RKO (cell line): Measurements from ENCODE around the gene SELENON.

Experiments used
- DNase-seq: peaks from one replicate; pipeline ENCODE4 v3.0.0-alpha.2; 2016; ENCODE audit warnings: low spot score

The SELENON gene

GRCh38 chr1:25810341-25811299 lies 10.6 kb downstream of the SELENON start:
- peak; percentile 65 for DNase-seq

- no peak for DNase-seq
Observed at GRCh38 chr1:25811384-25812082, 11.5 kb downstream of the SELENON start.

DNA sequence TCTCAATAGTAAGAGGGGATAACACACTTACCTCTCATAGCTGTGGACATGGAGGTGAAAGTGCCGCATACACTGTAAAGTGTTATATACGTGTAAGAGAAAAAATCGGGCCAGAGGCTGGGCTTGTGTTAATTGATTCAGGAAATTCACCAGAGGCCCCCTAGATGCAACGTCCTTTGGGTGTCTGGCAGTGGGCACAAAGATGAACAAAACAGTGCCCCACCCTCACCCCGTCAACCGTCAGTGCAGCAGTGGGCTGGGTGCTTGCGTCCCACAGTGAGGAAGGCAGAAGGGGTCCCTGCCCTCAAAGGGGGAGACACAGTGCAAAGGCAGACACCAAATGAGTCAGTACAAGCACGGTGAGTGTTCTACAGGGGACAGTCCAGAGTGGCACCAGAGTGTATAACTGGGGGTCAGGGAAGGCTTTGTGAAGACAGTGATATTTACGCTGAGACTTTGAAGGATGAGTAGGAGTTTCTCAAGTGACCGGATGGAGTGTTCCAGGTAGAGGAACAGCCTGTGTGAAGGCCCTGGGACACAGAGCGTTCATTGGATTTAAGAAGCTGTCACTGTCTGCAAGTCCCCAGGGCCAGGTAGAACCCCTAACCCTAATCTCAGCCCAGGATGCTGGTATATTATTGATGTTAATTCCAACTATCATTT lies 13.2 kb downstream of the SELENON start:
- no peak for DNase-seq

DNA sequence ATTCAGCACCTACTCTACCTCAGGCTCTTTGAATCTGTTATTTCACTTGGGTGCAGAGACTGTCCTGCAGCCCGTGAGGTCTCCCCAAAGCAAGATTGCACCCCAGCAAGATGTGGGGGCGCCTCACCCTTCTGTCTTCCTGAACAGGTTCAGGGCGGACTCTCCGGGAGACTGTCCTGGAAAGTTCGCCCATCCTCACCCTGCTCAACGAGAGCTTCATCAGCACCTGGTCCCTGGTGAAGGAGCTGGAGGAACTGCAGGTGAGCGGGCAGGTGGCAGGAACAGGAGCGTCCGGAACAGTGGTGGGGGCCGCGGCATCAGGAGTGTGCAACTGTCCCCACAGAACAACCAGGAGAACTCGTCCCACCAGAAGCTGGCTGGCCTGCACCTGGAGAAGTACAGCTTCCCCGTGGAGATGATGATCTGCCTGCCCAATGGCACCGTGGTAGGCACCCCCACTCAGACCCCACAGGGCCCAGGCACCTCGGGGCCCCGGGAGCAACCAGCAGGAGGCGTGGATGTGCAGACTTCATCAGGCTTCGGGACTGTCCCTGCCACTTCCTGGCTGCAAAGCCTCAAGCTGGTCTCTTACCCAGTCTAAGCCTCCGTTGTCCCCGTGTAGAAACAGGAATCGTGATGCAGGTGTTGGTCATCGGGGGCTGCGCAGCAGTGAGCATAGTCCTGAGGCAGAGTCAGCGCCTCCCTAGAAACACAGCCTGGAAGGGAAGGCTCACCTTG lies 13.9 kb downstream of the SELENON start:
- no peak for DNase-seq

- no peak for DNase-seq
Observed at GRCh38 chr1:25814549-25815087, 14.6 kb downstream of the SELENON start.

- no peak for DNase-seq
Observed at GRCh38 chr1:25815208-25816111, 15.5 kb downstream of the SELENON start.

- no peak for DNase-seq
Observed at GRCh38 chr1:25816112-25816718, 16.2 kb downstream of the SELENON start.

DNA sequence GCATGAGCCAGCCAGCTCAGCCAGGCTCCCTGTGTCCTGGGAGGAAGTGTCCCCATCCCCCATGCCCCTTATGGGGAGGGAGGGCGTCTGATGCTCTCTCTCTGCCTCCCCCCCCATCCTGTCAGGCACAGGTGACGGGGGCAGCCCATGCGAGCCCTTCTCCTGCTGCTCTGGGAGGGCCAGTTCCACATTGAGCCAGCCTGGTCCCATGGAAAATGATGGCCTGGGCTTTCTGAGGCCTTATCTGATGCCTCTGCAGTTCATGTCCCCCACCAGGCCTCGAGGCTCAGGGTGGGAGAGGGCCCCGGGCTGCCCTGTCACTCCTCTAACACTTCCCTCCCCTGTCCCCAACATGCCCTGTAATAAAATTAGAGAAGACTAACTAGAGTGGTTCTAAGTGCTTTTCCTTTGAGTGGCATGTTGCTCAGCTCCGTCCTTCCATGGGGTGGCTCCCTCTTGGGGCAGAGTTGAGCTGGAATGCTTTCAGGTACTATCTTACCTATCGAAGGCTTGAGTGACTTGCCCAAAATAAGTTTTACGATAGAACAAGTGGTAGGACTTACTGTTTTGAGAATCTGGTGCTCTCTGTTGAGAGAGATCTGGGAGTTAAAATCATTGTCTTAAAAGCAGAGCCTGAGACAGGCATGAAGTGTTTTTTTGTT lies 18.0 kb downstream of the SELENON start:
- no peak for DNase-seq

GRCh38 chr1:25818569-25818968 lies 18.6 kb downstream of the SELENON start:
- no peak for DNase-seq

DNA sequence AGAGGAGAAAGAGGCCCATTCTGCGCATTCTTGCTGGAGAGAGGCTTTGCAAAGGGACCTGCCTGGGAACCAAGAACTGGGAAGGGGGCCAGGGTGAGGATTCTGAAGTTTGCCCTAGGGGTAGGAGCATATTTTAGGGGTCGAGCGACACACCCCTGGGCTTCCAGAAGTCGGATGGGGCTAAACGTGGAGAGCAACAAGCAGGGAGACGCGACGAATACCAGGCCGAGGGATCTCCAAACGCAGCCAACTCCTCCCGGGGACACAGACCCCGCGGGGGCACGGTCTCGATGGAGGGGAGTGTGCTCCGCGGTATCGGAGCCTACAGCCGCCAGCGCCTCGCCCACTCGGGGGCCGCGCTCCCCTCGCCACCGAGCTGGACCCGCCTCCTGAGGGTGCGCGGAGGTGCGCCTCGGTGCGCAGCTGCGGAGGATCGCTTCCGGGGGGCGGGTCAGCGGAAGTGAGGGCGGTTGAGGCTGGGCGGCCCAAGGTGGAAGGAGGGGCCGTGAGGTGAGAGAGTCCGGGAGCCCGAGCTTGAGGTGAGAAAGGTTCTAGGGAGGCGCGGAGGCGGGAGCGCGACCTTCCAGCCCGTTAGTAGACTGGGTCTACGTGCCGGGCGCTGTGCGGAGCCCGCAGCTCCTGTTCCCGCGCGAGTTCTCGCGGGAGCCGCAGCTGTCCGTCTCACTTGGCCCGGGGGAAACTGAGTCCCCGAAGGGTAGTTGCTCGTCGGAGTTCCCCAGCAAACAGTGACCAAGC lies 19.7 kb downstream of the SELENON start, which contains the start of gene MTFR1L:
Gene MTFR1L (plus strand): TSS at position 464 of the 756 bp plus-strand sequence. CDS start 3,151 bp downstream, outside the sequence.
- peak; percentile 74 for DNase-seq

GRCh38 chr1:25820247-25821111 lies 20.5 kb downstream of the SELENON start:
- peak; percentile 74 for DNase-seq

DNA sequence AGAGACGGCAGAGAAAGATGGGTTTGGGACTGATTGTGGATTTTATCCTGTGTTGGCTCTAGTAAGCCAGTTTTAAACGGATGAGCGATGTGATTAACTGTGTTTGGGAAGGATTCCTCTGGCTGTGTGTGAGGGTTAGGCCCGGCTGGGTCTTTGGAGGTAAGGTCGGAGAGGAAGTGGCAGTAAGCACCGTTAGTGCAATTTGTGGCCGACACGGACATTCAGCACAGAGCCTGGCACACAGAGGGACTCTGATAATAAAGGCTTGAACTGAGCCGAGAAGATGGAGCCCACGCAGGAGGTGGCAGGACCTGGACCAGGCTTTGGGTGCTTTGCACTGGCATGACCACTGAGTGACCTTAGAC lies 21.1 kb downstream of the SELENON start:
- DNase-seq: no peak

GRCh38 chr1:25821630-25822091 lies 21.7 kb downstream of the SELENON start:
- peak; percentile 70 for DNase-seq

DNA sequence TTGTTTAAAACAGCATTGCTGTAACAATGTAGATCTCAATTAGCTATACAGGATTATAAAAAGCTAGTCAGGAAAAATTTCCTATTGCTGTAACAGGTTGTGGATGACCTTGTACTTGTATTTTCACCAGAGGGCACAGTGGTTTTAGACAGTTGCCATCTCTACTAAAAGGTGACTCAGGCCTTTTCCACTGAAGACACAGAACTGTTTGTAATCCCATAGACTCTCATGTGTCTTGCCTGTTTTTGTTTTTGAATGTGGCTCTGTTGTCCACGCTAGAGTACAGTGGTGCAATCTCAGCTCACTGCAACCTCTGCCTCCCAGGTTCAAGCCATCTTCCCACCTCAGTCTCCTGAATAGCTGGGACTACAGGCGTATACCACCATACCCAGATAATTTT lies 25.6 kb downstream of the SELENON start:
- DNase-seq: no peak

DNA sequence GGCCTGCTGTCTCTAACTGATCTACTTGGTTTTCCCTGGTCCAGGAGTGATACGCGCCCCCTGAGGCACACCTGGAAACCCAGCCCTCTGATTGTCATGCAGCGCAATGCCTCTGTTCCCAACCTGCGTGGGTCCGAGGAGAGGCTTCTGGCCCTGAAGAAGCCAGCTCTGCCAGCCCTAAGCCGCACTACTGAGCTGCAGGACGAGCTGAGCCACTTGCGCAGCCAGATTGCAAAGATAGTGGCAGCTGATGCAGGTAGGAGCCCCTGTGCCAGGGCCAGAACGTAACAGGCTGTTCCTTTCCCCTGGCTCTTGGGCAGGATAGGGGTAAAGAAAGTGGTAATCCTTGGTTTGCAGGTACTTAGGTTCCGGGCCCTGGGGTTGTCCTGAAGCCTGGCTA lies 26.6 kb downstream of the SELENON start:
- DNase-seq: no peak

- DNase-seq: no peak
Observed at GRCh38 chr1:25828491-25828890, 28.5 kb downstream of the SELENON start.

DNA sequence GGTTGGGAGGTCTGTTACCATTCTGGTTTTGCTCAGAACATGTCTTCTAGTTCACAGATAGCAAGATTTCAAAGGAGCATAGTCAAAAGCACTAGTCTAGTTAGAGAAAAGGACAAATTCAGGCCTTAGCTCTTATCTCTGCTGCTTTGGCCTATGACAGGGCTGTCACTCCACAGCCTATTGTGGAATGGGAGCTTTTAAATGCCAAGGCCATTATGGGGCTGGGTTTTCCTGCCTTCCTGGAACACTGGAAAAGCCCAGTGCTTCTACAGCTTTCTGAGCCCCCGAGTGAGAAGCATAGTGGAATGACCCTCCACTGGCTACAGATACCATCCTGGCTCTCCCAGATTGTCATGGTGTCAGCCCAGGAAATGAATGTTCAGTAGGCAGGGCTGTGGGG lies 29.1 kb downstream of the SELENON start:
- DNase-seq: no peak
